ENCODE measurements around the gene NFATC4.
"Not testable (repeated sequence)": the region's sequence is repeated elsewhere in the genome, so short reads cannot be mapped to it uniquely, and the experiment has no call there.

Gene NFATC4

DNA sequence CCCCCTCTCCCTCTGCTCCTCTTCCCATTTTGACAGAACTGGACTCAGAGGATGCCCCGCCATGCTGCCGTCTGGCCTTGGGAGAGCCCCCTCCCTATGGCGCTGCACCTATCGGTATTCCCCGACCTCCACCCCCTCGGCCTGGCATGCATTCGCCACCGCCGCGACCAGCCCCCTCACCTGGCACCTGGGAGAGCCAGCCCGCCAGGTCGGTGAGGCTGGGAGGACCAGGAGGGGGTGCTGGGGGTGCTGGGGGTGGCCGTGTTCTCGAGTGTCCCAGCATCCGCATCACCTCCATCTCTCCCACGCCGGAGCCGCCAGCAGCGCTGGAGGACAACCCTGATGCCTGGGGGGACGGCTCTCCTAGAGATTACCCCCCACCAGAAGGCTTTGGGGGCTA is 1.5 kb downstream of the NFATC4 start:
- Mint-ChIP-seq H3K4me1 (ENCODE audit: low read depth) (peaks cover 31% of the 10 kb centered on the region), H3K36me3 (ENCODE audit: low read depth) (no peaks in the 10 kb centered on the region), H3K4me3 (peak overlapping the region; percentile 37), H3K9me3 (no peaks in the 10 kb centered on the region), H3K27me3 (peaks cover 23% of the 10 kb centered on the region), H3K27ac (no peak overlapping the region)

DNA sequence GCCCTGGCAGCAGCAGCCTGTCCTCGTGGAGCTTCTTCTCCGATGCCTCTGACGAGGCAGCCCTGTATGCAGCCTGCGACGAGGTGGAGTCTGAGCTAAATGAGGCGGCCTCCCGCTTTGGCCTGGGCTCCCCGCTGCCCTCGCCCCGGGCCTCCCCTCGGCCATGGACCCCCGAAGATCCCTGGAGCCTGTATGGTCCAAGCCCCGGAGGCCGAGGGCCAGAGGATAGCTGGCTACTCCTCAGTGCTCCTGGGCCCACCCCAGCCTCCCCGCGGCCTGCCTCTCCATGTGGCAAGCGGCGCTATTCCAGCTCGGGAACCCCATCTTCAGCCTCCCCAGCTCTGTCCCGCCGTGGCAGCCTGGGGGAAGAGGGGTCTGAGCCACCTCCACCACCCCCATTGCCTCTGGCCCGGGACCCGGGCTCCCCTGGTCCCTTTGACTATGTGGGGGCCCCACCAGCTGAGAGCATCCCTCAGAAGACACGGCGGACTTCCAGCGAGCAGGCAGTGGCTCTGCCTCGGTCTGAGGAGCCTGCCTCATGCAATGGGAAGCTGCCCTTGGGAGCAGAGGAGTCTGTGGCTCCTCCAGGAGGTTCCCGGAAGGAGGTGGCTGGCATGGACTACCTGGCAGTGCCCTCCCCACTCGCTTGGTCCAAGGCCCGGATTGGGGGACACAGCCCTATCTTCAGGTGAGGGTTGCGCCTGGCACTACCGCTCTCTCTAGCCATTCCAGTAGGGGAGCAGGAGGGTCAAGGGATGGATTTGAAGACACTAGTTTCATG is 2.1 kb downstream of the NFATC4 start:
- Mint-ChIP-seq H3K27ac (no peak overlapping the region), H3K4me1 (ENCODE audit: low read depth) (peaks cover 28% of the 10 kb centered on the region), H3K36me3 (ENCODE audit: low read depth) (no peaks in the 10 kb centered on the region), H3K27me3 (peaks cover 20% of the 10 kb centered on the region), H3K9me3 (no peaks in the 10 kb centered on the region), H3K4me3 (no peak overlapping the region)

DNA sequence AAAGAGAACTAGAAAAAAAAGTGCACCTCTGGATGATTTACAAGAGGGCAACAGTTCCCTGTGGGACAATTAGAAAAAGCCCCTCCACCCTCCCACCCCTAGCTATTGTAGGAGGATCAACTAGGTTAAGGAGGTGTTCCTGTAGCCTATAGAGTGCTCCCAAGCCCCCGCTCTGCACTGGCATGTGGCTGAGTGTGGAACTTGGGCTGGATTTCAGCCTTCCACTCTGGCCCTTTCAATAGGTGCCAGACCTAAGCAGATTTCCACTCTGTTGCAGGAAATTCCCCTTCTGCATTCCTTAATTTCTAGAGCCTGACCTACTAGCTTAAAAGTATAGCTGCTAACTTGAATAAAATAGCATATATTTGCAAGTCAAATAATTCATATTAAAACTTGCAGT is 2.8 kb downstream of the NFATC4 start:
- peaks cover 15% of the 10 kb centered on the region for H3K27me3 Mint-ChIP-seq

DNA sequence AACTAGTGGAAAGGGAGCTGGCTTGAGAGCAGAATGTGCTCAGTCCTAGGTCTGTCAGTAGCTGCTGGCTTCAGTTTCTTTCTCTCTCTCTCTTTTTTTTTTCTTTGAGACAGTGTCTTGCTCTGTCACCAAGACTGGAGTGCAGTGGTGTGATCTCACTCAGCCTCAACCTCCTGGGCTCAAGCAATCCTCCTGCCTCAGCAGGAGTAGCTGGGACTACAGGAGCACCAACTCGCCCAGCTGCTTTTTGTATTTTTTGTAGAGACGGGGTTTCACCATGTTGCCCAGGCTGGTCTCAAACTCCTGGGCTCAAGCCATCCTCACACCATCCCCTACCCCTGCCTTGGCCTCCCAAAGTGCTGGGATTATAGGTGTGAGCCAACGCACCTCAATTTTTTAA is 3.6 kb downstream of the NFATC4 start:
- H3K36me3 Mint-ChIP-seq (ENCODE audit: low read depth); H3K9me3 Mint-ChIP-seq; H3K4me3 Mint-ChIP-seq: not testable (repeated sequence)
- Mint-ChIP-seq H3K27ac (peak overlapping the region; percentile 33), H3K27me3 (peaks cover 10% of the 10 kb centered on the region), H3K4me1 (ENCODE audit: low read depth) (peaks cover 16% of the 10 kb centered on the region)

More for the DNA sequence above, 2.8 kb downstream of the NFATC4 start:
- Mint-ChIP-seq H3K9me3 (no peaks in the 10 kb centered on the region), H3K4me1 (ENCODE audit: low read depth) (peaks cover 22% of the 10 kb centered on the region), H3K36me3 (ENCODE audit: low read depth) (no peaks in the 10 kb centered on the region), H3K27ac (no peak overlapping the region), H3K4me3 (no peak overlapping the region)

DNA sequence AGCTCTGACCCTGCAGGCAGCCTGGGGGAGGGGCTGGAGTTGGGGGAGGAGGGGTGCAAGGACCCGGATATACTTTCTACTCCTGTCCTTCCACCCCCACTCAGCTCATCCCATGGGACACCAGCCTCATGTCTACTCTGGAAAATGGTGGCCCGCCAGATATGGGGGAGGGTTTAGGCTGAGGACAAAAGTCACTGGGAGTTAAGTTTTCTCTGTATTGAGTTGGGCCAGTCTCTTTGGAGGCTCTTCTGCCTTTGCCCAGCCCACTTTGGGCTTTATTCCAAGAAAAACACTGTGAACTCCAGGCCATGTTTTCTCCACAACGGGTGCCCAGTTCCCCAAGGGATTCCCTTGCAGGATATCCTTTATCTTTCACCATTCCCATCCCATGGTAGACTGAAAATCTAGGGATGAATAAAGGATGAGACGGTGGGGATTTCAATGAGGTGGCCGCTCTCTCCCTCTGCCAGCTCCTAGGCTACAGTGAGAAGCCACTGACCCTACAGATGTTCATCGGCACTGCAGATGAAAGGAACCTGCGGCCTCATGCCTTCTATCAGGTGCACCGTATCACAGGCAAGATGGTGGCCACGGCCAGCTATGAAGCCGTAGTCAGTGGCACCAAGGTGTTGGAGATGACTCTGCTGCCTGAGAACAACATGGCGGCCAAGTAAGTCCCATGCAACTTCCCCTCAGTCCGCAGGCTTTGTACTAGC is 4.9 kb downstream of the NFATC4 start:
- H3K27me3 Mint-ChIP-seq = peaks cover 5% of the 10 kb centered on the region
- H3K36me3 Mint-ChIP-seq (ENCODE audit: low read depth) = no peaks in the 10 kb centered on the region
- H3K4me1 Mint-ChIP-seq (ENCODE audit: low read depth) = peaks cover 4% of the 10 kb centered on the region
- H3K27ac Mint-ChIP-seq = no peak overlapping the region
- no peaks in the 10 kb centered on the region for H3K9me3 Mint-ChIP-seq
- H3K4me3 Mint-ChIP-seq = no peak overlapping the region

DNA sequence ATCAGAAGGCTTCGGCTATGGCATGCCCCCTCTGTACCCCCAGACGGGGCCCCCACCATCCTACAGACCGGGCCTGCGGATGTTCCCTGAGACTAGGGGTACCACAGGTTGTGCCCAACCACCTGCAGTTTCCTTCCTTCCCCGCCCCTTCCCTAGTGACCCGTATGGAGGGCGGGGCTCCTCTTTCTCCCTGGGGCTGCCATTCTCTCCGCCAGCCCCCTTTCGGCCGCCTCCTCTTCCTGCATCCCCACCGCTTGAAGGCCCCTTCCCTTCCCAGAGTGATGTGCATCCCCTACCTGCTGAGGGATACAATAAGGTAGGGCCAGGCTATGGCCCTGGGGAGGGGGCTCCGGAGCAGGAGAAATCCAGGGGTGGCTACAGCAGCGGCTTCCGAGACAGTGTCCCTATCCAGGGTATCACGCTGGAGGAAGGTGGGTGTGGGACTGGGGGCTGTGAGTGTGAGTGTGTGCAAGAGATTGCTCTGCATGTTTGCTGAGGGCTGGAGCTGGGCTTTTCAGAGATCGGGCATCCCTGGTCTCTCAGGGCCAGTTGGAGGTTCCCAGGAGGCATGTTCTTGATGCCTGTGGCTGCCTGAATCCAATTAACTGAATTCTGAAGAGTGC is 8.6 kb downstream of the NFATC4 start:
- no peak overlapping the region for H3K27ac Mint-ChIP-seq
- H3K4me1 Mint-ChIP-seq (ENCODE audit: low read depth) = no peaks in the 10 kb centered on the region
- H3K36me3 Mint-ChIP-seq (ENCODE audit: low read depth) = no peaks in the 10 kb centered on the region
- no peaks in the 10 kb centered on the region for H3K9me3 Mint-ChIP-seq
- H3K27me3 Mint-ChIP-seq = no peaks in the 10 kb centered on the region
- H3K4me3 Mint-ChIP-seq = no peak overlapping the region

DNA sequence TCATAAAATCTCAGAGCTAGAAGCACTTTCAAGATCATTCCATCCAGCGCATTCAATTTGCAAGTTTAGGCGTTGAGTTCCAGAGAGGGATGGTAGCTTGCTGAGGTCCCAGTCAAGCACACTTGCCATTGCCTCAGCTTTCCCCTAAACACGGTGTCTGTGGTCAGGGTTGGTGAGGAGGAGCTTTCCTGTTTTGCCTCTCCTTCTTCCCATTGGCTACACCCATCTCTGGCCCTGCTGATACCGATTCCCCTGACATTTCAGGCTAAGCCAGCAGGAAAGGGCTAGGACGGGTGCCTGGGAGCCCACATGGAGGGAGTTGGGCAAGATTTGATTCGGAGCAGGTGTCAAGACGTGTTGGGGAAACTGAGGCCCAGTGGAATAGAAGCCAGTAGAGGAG is 9.1 kb downstream of the NFATC4 start:
- Mint-ChIP-seq H3K4me3 (no peak overlapping the region), H3K27me3 (no peaks in the 10 kb centered on the region), H3K36me3 (ENCODE audit: low read depth) (no peaks in the 10 kb centered on the region), H3K9me3 (no peaks in the 10 kb centered on the region), H3K27ac (no peak overlapping the region), H3K4me1 (ENCODE audit: low read depth) (no peaks in the 10 kb centered on the region)

DNA sequence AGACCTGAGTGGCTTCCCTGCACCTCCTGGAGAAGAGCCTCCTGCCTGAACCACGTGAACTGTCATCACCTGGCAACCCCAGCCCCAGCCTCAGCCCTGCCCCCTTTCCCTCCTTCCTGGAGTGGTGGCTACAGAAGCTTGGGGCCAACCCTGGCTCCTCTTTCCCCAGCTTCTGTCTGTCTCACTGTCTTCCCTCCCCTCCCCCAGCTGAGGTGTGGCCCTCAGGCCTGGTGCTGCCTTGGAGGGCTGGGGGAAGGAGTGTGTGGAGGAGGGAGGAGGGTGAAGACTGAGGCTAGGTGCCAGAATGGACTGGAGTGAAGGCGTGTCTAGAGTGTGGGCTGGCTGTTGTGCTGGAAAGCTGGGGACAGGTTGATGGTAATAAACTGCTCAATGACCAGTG is 9.7 kb downstream of the NFATC4 start:
- no peak overlapping the region for H3K27ac Mint-ChIP-seq
- no peaks in the 10 kb centered on the region for H3K36me3 Mint-ChIP-seq (ENCODE audit: low read depth)
- H3K4me1 Mint-ChIP-seq (ENCODE audit: low read depth) = no peaks in the 10 kb centered on the region
- no peaks in the 10 kb centered on the region for H3K9me3 Mint-ChIP-seq
- H3K27me3 Mint-ChIP-seq = no peaks in the 10 kb centered on the region
- no peak overlapping the region for H3K4me3 Mint-ChIP-seq

DNA sequence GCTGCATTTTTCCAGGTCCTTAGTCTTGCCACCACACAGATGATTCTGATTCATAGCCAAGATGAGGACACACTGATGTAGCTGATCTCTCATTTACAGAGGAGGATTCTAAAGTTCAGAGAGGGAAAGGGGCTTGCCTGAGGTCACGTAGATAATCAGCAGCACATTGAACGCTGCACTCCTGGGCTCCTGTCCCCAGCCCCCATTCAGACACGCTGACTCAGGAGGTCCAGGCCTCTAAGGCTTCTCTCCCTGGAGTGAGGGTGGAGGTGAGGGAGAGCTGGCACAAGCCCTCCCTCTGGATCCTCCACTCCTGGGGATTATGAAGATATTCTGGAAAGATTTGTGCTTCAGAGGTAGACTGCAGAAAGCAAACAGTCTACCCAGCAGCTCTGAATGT is 10.3 kb downstream of the NFATC4 start:
- H3K27ac Mint-ChIP-seq = no peak overlapping the region
- no peaks in the 10 kb centered on the region for H3K4me1 Mint-ChIP-seq (ENCODE audit: low read depth)
- no peaks in the 10 kb centered on the region for H3K36me3 Mint-ChIP-seq (ENCODE audit: low read depth)
- H3K4me3 Mint-ChIP-seq = no peak overlapping the region
- H3K27me3 Mint-ChIP-seq = no peaks in the 10 kb centered on the region
- no peaks in the 10 kb centered on the region for H3K9me3 Mint-ChIP-seq

DNA sequence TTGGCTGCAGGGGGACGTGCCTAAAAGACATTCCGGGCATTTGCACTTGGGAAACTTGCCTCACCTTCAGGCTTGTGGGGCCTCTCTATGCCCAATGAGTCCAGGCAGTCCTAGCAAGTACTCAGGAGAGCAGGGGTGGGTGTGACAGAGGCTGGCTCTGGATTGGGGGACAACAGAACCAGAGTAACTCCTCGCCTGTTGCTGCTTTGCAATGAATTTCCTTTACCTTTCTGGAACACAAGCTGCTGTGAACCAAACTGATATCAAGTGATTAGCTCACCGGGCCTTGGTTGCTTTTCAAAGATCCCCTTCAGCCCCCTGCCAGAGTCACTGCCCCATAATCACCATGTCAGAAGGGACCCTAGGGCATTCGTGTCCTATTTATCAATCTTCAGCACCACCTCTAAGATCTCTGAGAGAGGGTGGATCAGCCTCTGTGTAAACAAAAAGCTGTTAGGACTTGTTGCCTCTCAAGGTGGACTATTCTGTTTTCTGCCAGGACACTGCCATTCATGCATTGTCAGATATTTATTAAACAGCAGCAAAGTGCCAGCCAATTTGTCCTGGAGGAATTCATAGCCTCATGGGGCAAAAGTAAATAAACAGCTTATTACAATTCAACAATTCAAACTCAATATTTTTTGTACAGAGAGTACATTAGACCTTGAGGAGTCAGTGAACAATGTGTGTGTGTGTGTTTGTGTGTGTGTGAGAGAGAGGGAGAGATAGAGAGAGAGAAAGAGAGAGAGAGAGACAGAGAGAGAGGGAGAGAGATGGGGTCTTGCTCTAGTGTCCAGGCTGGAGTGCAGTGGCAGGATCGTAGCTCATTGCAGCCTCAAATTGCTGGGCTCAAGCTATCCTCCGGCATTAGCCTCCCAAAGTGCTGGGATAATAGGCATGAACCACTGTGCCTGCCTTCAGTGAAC is 11.3 kb downstream of the NFATC4 start:
- no peaks in the 10 kb centered on the region for H3K9me3 Mint-ChIP-seq
- peak overlapping the region; percentile 14 for H3K27ac Mint-ChIP-seq
- no peak overlapping the region for H3K4me3 Mint-ChIP-seq
- H3K4me1 Mint-ChIP-seq (ENCODE audit: low read depth) = no peaks in the 10 kb centered on the region
- H3K36me3 Mint-ChIP-seq (ENCODE audit: low read depth) = no peaks in the 10 kb centered on the region
- H3K27me3 Mint-ChIP-seq = peaks cover 4% of the 10 kb centered on the region

DNA sequence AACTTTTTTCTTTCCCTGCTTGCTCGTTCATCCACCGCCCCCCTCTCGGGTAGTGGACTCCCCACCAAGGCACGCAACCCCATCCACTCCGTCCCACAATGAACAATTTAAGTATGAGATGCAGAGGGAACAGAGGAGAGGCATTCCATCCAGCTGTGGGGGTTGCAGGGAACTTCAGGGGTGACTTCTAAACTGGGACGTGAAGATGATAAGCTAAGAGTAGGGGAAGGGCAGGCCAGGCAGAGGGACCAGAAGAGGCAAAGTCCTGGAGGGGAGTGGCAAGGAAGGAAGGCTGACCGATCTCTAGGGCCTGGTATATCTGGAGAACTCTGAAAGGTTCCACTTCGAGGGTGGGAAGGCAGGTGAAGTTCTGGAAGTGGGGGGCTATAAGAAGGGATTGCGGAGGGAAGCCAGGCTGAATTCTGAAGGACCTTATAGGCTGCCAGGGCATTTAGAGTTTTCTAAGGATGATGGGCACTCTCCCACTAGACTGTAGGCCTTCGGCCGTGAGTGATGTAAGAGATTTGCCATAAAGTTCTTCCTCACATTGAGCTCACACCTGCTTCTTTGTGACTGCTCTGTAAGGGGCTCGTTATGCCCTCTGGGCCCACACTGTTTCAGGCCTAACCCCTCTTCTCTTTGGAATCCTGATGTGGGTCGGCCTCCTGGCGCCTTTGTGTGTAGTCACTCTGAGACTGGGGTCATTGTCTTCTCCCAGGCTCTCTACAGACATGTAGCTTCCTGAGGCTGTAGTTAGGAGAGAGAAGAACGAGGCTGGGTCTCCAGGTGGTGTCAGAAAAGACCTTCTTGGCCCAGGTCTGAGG is 12.1 kb downstream of the NFATC4 start:
- Mint-ChIP-seq H3K27ac (no peak overlapping the region), H3K9me3 (no peaks in the 10 kb centered on the region), H3K27me3 (peaks cover 4% of the 10 kb centered on the region), H3K36me3 (ENCODE audit: low read depth) (no peaks in the 10 kb centered on the region), H3K4me1 (ENCODE audit: low read depth) (no peaks in the 10 kb centered on the region), H3K4me3 (no peak overlapping the region)

DNA sequence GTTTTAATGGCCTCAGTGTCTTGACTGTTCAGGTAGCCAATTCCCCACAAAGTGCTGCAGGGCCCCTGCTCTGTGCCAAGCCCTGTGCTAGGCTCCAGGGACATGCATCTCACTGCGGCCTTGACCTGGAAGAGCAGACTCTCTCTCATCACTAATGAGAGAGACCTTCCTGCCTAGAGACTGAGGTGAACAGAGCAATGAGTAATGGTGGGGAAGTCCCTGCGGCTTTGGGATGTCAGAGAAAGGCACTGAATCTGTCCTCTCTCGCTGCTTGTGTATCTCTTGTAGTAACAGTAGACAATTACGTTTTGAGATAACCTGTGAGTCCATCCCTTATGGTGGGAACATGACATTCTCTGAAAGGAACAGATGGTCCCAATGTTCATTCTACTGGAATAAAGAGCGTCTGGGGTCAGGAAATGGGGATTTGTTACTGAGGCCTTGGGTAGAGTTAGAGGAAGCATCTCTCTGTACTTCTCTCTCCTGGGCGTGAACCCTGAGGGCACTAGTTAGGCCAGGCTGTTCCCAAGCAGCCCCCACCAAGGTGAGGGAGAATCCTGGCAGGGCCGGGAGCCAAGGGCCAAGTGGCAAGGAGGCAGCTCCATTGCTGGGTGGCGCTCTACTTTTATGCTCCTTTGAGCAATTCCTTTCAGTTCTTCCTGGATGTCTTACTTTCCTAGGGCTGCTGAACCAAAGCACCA is 13.5 kb downstream of the NFATC4 start:
- Mint-ChIP-seq H3K27me3 (peaks cover 8% of the 10 kb centered on the region), H3K36me3 (ENCODE audit: low read depth) (no peaks in the 10 kb centered on the region), H3K4me1 (ENCODE audit: low read depth) (no peaks in the 10 kb centered on the region), H3K9me3 (no peaks in the 10 kb centered on the region), H3K4me3 (no peak overlapping the region), H3K27ac (no peak overlapping the region)

DNA sequence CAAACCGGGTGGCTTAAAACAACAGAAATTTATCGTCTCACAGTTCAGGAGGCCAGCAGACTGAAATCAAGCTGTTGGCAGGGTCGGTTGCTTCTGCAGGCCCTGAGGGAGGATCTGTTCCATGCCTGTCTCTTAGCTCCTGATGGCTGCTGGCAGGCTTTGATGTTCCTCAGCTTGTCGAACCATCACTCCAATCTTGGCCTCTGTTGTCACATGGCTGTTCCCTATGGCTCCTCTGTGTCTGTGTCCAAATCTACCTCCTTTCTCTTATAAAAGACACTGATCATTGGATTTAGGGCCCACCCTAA is 14.0 kb downstream of the NFATC4 start:
- no peaks in the 10 kb centered on the region for H3K9me3 Mint-ChIP-seq
- no peaks in the 10 kb centered on the region for H3K4me1 Mint-ChIP-seq (ENCODE audit: low read depth)
- no peaks in the 10 kb centered on the region for H3K36me3 Mint-ChIP-seq (ENCODE audit: low read depth)
- H3K27ac Mint-ChIP-seq = no peak overlapping the region
- H3K27me3 Mint-ChIP-seq = peaks cover 13% of the 10 kb centered on the region
- H3K4me3 Mint-ChIP-seq = no peak overlapping the region

DNA sequence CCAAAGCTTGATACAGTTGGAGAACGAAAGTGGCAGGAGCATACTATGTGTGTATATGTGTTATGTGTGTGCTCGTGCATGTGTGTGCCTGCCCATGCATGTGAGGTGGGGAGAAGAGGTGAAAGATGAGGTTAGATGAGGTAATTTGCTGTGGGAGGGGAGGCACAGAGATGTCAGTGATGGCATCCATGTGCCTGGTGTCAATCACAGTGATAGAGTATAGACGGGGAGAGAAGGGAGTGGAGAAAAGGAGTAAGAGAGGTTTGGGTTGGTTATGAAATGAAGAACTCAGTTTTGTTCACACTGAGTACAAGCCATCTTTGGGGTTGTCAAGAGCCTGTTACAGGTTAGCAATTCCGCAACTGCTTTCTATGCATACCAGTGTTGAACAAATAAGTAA is 16.2 kb downstream of the NFATC4 start:
- H3K4me3 Mint-ChIP-seq = no peak overlapping the region
- no peak overlapping the region for H3K27ac Mint-ChIP-seq
- H3K36me3 Mint-ChIP-seq (ENCODE audit: low read depth) = no peaks in the 10 kb centered on the region
- H3K27me3 Mint-ChIP-seq = peaks cover 19% of the 10 kb centered on the region
- H3K9me3 Mint-ChIP-seq = no peaks in the 10 kb centered on the region
- no peaks in the 10 kb centered on the region for H3K4me1 Mint-ChIP-seq (ENCODE audit: low read depth)

All from stimulated activated naive CD8-positive, alpha-beta T cell treated with anti-CD3 and anti-CD28 coated beads, Interleukin-15, Interleukin-2, amounts not matched to agents 100 ng/mL and 50 ng/mL, for 24 hours (primary cell).